ENCODE measurements around the gene BTC.
"Not testable (repeated sequence)": the region's sequence is repeated elsewhere in the genome, so short reads cannot be mapped to it uniquely, and the experiment has no call there.

The BTC gene

GRCh38 chr4:74758551-74759145 lies 35.7 kb downstream of the BTC start:
- no peak for DNase-seq (ENCODE audit: low read depth in 2 of 2)

- DNase-seq (ENCODE audit: low read depth in 2 of 2), result no peak
Observed at GRCh38 chr4:74757136-74757535, 37.2 kb downstream of the BTC start.

DNA sequence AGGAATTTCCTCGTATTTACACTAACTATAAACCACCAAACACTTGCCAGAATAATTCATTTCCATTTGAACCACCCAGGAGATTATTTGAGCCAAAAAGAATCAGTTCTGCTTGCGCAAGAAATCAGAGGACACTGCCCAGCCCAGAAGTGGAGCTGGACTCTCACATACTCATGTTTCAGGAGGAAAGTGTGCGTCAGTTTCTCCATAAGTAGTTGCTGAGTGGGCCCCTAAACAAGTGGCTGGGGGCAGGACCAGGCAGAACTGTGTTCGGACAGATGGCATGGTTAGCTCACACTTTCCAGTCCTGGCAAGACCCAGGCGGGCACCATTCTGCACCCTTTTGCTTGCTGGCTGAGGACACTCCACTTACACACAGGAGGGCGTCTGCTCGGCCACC lies 38.8 kb downstream of the BTC start:
- DNase-seq (ENCODE audit: low read depth in 2 of 2), result no peak

GRCh38 chr4:74754218-74754617 lies 40.1 kb downstream of the BTC start:
- DNase-seq (ENCODE audit: low read depth in 2 of 2), result no peak

- no peak for DNase-seq (ENCODE audit: low read depth in 2 of 2)
Observed at GRCh38 chr4:74752798-74753197, 41.5 kb downstream of the BTC start.

GRCh38 chr4:74751856-74752255 lies 42.5 kb downstream of the BTC start:
- no peak for DNase-seq (ENCODE audit: low read depth in 2 of 2)

- DNase-seq (ENCODE audit: low read depth in 2 of 2), result no peak
Observed at GRCh38 chr4:74751247-74751646, 43.1 kb downstream of the BTC start.

- DNase-seq (ENCODE audit: low read depth in 2 of 2), result no peak
Observed at GRCh38 chr4:74742185-74742584, 52.1 kb downstream of the BTC start.

DNA sequence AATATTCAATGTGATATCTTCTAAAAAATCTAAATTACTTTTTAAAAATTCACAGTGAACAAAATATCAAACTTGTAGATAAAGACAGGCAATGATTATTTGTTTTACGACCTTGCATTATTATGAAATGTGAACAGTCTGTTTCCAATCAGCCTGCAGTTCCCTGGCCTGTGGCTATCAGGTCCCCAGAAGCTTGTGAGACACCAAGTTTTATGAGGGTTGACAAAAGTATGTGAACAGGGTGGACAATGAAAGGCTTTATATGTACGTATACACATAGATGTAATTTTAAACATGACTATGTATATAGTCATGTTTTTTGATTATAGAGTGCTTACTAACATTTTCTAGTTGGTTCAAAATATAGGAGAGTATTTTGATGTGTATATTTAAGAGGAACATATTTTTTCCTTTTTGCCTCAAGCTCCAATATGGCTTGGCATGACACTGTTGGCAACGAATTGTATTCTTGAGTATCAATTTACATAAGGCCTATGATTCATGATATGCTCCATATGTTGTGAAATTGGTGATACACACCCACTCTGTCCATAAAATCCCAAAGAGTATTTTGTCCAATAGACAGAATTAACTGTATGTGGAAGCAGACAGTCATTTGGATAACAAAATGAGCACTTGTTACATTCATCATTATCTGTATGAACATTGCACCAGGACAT lies 55.7 kb downstream of the BTC start:
- no peak for DNase-seq (ENCODE audit: low read depth in 2 of 2)

DNA sequence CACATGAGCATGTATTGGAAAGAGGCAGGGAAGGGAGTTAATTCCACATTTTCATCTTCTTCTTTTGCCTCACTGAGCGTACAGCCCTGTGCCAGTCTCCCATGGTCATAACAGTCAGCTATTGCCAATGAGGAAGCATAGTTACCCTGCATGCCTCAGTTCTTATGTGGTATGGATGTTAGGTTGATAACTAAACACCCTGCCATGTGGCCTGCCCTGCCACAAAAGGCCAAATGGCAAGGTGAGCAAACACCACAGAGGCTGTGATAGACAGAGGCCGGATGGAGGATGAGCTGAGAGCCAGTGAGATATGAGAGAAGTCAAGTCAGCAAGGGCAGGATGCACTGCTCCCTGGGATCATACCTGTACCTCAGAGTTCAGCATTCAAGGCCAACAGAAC lies 59.3 kb downstream of the BTC start:
- no peak for DNase-seq (ENCODE audit: low read depth in 2 of 2)

GRCh38 chr4:74733756-74734155 lies 60.6 kb downstream of the BTC start:
- no peak for DNase-seq (ENCODE audit: low read depth in 2 of 2)

GRCh38 chr4:74724979-74725378 lies 69.3 kb downstream of the BTC start:
- DNase-seq (ENCODE audit: low read depth in 2 of 2), result no peak

DNA sequence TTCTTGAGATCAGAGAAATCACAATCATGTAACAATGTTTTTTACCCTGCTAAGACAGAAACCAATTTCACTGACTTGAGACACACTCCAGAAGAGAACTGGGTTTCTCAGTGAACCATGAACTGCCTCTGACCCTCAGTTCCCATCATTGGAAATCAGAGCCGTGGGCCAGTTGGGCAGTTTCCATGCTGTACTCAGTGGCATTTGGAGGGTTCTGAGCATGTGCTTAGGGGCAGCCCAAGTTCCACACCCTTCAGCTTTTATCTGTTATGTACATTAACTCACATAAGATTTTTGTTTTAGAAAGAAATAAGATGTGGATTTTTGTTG lies 77.9 kb downstream of the BTC start:
- no peak for DNase-seq (ENCODE audit: low read depth in 2 of 2)

DNA sequence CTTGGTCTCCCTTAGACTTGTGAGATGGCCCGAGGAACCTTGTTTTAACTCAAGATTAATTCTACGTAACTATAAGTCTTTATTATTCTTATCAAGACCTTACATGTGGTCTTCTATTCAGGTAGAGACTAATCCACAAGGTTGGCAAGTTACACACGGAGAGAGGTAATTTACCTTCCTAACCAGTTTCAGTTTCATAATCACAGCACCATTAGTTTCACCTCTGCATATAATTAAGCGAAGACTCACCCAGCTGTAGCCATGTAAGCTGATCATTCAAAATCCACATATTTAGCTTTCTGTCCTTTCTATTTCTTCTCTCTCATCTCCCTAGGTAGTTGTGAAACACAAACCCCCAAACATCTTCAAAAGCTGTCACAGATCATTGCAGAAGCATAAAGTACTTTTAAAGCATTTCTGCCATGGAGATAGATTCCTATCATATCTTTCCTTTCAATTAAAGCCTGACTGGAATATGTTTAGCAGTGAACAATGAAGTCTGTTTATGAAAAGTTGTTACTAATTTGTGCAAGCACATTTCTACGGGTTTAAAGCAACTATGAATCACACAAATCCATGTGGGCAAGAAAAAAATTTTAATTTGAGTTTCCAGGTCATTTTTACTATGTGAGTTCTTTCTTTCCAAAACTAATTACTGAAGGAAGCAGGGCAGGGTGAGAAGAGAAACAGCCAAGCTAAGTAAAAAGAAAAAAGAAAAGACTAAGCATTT lies 78.5 kb downstream of the BTC start:
- DNase-seq (ENCODE audit: low read depth in 2 of 2), result no peak

- DNase-seq (ENCODE audit: low read depth in 2 of 2), result no peak
Observed at GRCh38 chr4:74714611-74715130, 79.7 kb downstream of the BTC start.

- DNase-seq (ENCODE audit: low read depth in 2 of 2), result not testable (repeated sequence)
Observed at GRCh38 chr4:74708135-74708534, 86.2 kb downstream of the BTC start.
